GM12875 (cell line): ENCODE results near the gene PRICKLE3.

Experiments
- H3K4me3 ChIP-seq: one replicate; pipeline ENCODE4 v1.5.1; 2011; ENCODE audit warnings: low read depth, low read length, control low read depth
- CTCF ChIP-seq: IDR thresholded peaks from 2 replicates; pipeline ENCODE4 v1.5.1; 2011; ENCODE audit warnings: low read depth, mild to moderate bottlenecking, control low read depth, inconsistent platforms, low read length, moderate library complexity, borderline replicate concordance; ENCODE audit not compliant: insufficient read depth

Gene PRICKLE3

GRCh38 chrX:49189606-49190005 lies 3.4 kb upstream of the PRICKLE3 start:
- TF ChIP-seq CTCF, result no peak
- peak overlapping the region; percentile 21 for H3K4me3 ChIP-seq

- TF ChIP-seq CTCF, result no peak
- H3K4me3 ChIP-seq, result no peak overlapping the region
Measured at GRCh38 chrX:49188468-49189076, 2.4 kb upstream of the PRICKLE3 start.

GRCh38 chrX:49187526-49187925 lies 1.4 kb upstream of the PRICKLE3 start:
- TF ChIP-seq CTCF, result no peak
- no peak overlapping the region for H3K4me3 ChIP-seq

DNA sequence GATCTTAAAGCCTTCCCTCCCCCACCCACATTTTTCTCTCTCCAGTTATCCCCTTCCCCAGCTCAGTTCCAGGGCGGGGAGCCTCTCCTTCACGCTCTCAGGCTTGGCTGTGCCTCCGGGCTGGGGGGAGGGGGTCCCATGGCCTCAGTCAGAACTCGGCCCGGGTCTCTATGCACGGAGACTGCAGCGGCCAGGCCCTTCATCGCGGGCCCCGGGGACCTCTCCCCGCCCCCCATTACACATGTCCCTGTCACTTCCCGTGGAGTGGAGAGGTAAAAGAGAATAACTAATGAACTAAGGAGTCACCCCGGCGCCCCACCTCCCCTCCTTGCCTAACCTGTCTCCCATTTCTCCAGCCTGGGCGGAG lies 838 bp upstream of the PRICKLE3 start:
- no peak overlapping the region for H3K4me3 ChIP-seq
- no peak for TF ChIP-seq CTCF

GRCh38 chrX:49184294-49185281 lies 1.6 kb downstream of the PRICKLE3 start:
- peak overlapping the region; percentile 59 for H3K4me3 ChIP-seq
- TF ChIP-seq CTCF, result no peak

DNA sequence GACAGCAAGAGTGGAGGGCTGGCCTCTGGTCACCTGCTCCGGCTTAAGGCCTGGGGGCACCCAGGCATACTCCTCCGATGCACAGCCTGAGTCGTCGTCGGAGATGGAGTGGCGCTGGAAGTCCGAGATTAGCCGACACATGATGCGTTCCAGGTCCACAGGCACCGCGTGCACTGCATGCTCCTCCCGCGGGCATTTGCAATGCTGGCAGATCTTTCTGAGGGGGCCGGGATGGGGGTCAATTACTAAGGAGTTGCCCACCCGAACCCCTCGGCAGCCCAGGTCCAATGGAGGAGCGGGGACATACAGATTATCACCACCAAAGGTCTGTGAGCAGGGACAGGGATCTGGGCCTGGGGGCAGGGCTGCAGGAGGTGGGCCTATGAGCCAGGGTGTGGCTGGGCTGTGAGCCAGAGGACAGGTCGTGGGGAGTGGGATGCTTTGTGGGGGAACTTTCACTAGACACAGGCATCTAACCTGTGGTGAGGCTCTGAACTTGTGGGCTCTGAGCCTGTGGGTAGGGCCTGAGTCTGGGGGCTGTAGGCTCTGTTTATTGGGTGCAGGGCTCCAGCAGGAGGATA lies 2.4 kb downstream of the PRICKLE3 start:
- TF ChIP-seq CTCF, result no peak
- H3K4me3 ChIP-seq, result no peak overlapping the region
